Measurements from ENCODE around the gene MED22. TPM values are rescaled to one million over a fixed set of nuclear protein-coding genes. Genes with fewer than 3 reads are reported as not detected.
"Not testable (repeated sequence)": the region's sequence is repeated elsewhere in the genome, so short reads cannot be mapped to it uniquely, and the experiment has no call there.

Gene MED22
- total RNA-seq, 3 donors from 2014 or later (not counting 1 experiment from before 2014, with no cell fraction given), result 23.8 to 37.0 (median 28.1) TPM

DNA sequence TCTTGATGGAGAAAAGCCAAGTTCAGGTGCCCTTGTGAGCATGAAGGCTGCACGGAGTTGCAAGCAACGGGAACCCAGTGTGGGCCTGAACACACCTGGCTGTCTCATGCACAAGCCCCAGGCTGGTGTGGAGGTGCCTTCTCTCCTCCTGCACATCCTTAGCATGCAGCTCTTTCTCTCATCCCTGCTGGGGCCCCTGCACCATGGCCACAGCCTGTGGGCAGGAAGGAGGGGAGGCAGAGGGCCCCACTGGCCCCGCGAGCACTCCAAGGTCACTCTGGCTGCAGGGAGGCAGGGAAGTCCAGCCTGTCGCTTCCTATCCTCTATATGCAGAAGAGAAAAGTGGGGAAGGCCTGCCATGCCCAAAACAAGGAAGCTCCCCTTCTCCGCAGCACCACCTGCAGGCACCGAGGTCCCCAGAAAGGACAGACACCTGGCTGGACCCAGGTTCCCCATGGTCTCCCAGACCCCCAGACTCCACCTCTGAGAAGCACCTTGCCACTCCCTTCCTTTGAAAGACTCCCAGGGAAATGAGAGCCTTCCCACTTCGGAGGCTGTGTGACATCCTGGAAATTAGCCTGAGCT lies 46.8 kb upstream of the MED22 start:
- H3K4me3 ChIP-seq (ENCODE audit: low read length), result no peak overlapping the region
- no peaks in the 10 kb centered on the region for H3K36me3 ChIP-seq (ENCODE audit: control insufficient read depth, insufficient read depth, low read length)
- TF ChIP-seq CTCF (IDR thresholded peaks at IDR 0.05), result no peak
- no peak overlapping the region for H3K4me3 Mint-ChIP-seq
- H3K9me3 ChIP-seq (ENCODE audit: control insufficient read depth, insufficient read depth, low read length), result no peaks in the 10 kb centered on the region
- no peak overlapping the region for H3K27ac ChIP-seq (ENCODE audit: low read length)
- no peaks in the 10 kb centered on the region for H3K4me1 ChIP-seq (ENCODE audit: control insufficient read depth, insufficient read depth, low read length)
- H3K36me3 Mint-ChIP-seq, result no peaks in the 10 kb centered on the region
- no peaks in the 10 kb centered on the region for H3K27me3 ChIP-seq (ENCODE audit: control insufficient read depth, insufficient read depth, low read length)
- WGBS (ENCODE audit: insufficient coverage), result 34% methylated on average over 8 of the region's 8 CpGs
- no peak overlapping the region for H3K27ac Mint-ChIP-seq
- H3K4me1 Mint-ChIP-seq, result no peaks in the 10 kb centered on the region
- no peak for DNase-seq
- ATAC-seq, result no peak
- H3K9me3 Mint-ChIP-seq, result no peaks in the 10 kb centered on the region
- intact Hi-C loops (cut with micrococcal nuclease), result no loop called here
- peaks cover 0 to 8% of the 10 kb centered on the region in 2 donors for H3K27me3 Mint-ChIP-seq (ENCODE audit: low read depth in 2 of 2)

GRCh38 chr9:133393399-133393798 lies 45.5 kb upstream of the MED22 start:
- TF ChIP-seq CTCF (IDR thresholded peaks at IDR 0.05), result no peak
- intact Hi-C loops (cut with micrococcal nuclease), result no loop called here
- 91% methylated on average over 3 of the region's 3 CpGs for WGBS (ENCODE audit: insufficient coverage)
- DNase-seq, result no peak
- Histone ChIP-seq H3K4me3 (ENCODE audit: low read length) (no peak overlapping the region), H3K4me1 (ENCODE audit: control insufficient read depth, insufficient read depth, low read length) (no peaks in the 10 kb centered on the region), H3K9me3 (ENCODE audit: control insufficient read depth, insufficient read depth, low read length) (no peaks in the 10 kb centered on the region), H3K27ac (ENCODE audit: low read length) (no peak overlapping the region), H3K27me3 (ENCODE audit: control insufficient read depth, insufficient read depth, low read length) (no peaks in the 10 kb centered on the region), H3K36me3 (ENCODE audit: control insufficient read depth, insufficient read depth, low read length) (no peaks in the 10 kb centered on the region)
- no peaks in the 10 kb centered on the region for H3K36me3 Mint-ChIP-seq
- peaks cover 0 to 11% of the 10 kb centered on the region in 2 donors for H3K27me3 Mint-ChIP-seq (ENCODE audit: low read depth in 2 of 2)
- H3K9me3 Mint-ChIP-seq, result no peaks in the 10 kb centered on the region
- no peak overlapping the region for H3K27ac Mint-ChIP-seq
- no peak overlapping the region for H3K4me3 Mint-ChIP-seq
- no peaks in the 10 kb centered on the region for H3K4me1 Mint-ChIP-seq
- no peak for ATAC-seq

DNA sequence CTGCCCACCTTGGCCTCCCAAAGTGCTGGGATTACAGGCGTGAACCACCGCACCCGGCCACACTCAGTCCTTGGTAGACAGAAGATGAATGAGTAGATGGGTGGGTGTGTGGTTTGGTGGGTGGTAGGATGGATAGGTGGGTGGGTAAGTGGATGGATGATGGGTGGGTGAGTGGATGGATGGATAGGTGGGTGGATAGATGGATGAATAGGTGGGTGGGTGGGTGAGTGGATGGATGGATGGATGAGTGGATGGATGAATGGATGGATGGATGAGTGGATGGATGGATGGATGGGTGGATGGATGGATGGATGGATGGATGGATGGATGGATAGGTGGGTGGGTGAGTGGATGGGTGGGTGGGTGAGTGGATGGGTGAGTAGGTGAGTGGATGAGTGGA lies 44.4 kb upstream of the MED22 start:
- H3K27ac Mint-ChIP-seq; H3K4me1 ChIP-seq (ENCODE audit: control insufficient read depth, insufficient read depth, low read length); H3K9me3 ChIP-seq (ENCODE audit: control insufficient read depth, insufficient read depth, low read length); H3K9me3 Mint-ChIP-seq; H3K4me1 Mint-ChIP-seq; H3K4me3 ChIP-seq (ENCODE audit: low read length); H3K4me3 Mint-ChIP-seq; ATAC-seq; H3K36me3 Mint-ChIP-seq; H3K36me3 ChIP-seq (ENCODE audit: control insufficient read depth, insufficient read depth, low read length); intact Hi-C loops (cut with micrococcal nuclease); H3K27me3 ChIP-seq (ENCODE audit: control insufficient read depth, insufficient read depth, low read length); H3K27ac ChIP-seq (ENCODE audit: low read length); DNase-seq: not testable (repeated sequence)
- H3K27me3 Mint-ChIP-seq (ENCODE audit: low read depth in 2 of 2), result peaks cover 0 to 11% of the 10 kb centered on the region in 2 donors
- 94% methylated on average over 3 of the region's 3 CpGs for WGBS (ENCODE audit: insufficient coverage)

GRCh38 chr9:133391449-133391848 lies 43.5 kb upstream of the MED22 start:
- H3K9me3 ChIP-seq (ENCODE audit: control insufficient read depth, insufficient read depth, low read length); H3K9me3 Mint-ChIP-seq; H3K36me3 ChIP-seq (ENCODE audit: control insufficient read depth, insufficient read depth, low read length); DNase-seq; ATAC-seq; H3K27me3 ChIP-seq (ENCODE audit: control insufficient read depth, insufficient read depth, low read length); intact Hi-C loops (cut with micrococcal nuclease); H3K4me3 ChIP-seq (ENCODE audit: low read length); H3K4me1 ChIP-seq (ENCODE audit: control insufficient read depth, insufficient read depth, low read length); H3K27ac Mint-ChIP-seq; H3K27ac ChIP-seq (ENCODE audit: low read length); H3K4me3 Mint-ChIP-seq; H3K36me3 Mint-ChIP-seq; H3K4me1 Mint-ChIP-seq: not testable (repeated sequence)
- peaks cover 0 to 11% of the 10 kb centered on the region in 2 donors for H3K27me3 Mint-ChIP-seq (ENCODE audit: low read depth in 2 of 2)
- no CpG with 5 or more reads among the region's 4 CpGs for WGBS (ENCODE audit: insufficient coverage)

Data from natural killer cell (primary cell).